Hypothalamus (tissue), 51 donors: ENCODE results near the gene KMT5C.

ENCODE experiments used
- DNase-seq, 51 donors: peaks; one replicate each; lab custom pipeline; 2025; lab: John Stamatoyannopoulos, UW

Gene KMT5C

GRCh38 chr19:55345818-55346724, 6.4 kb downstream of the KMT5C start:
- DNase-seq = peak in 1 of 51 donors; percentile 4

- no peak for DNase-seq
Measured at GRCh38 chr19:55346725-55347441, 7.2 kb downstream of the KMT5C start.

GRCh38 chr19:55347442-55348009, 7.8 kb downstream of the KMT5C start:
- DNase-seq = no peak

- DNase-seq = peak in 1 of 51 donors; percentile 9
Measured at GRCh38 chr19:55348317-55349034, 8.8 kb downstream of the KMT5C start.

- DNase-seq = no peak
Measured at GRCh38 chr19:55350620-55351315, 11.1 kb downstream of the KMT5C start.

GRCh38 chr19:55352040-55352439, 12.4 kb downstream of the KMT5C start:
- no peak for DNase-seq

- no peak for DNase-seq
Measured at GRCh38 chr19:55352549-55353145, 13.0 kb downstream of the KMT5C start.

GRCh38 chr19:55353356-55353802, 13.7 kb downstream of the KMT5C start:
- DNase-seq = no peak

GRCh38 chr19:55353803-55354697, 14.4 kb downstream of the KMT5C start:
- peak in 9 of 51 donors; percentile 6 to 58 (median 21) for DNase-seq

GRCh38 chr19:55354698-55355212, 15.1 kb downstream of the KMT5C start, which contains the start of gene COX6B2:
Gene COX6B2 (minus strand): TSS chr19:55354719. CDS start chr19:55354521, 198 bp downstream.
- no peak for DNase-seq

GRCh38 chr19:55355213-55355821, 15.6 kb downstream of the KMT5C start:
- no peak for DNase-seq

GRCh38 chr19:55358493-55358892, 18.8 kb downstream of the KMT5C start:
- no peak for DNase-seq

- no peak for DNase-seq
Measured at GRCh38 chr19:55358943-55359908, 19.6 kb downstream of the KMT5C start.

GRCh38 chr19:55360902-55361301, 21.2 kb downstream of the KMT5C start:
- DNase-seq = no peak

GRCh38 chr19:55362174-55362989, 22.7 kb downstream of the KMT5C start:
- no peak for DNase-seq
